NOMO-1 treated with dmso at 0.1 percent for 144 hours (cell line): ENCODE measurements around the gene IRS1.

ENCODE experiments used
- DNase-seq: peaks from one replicate; lab custom pipeline; 2025; ENCODE audit not compliant: unreplicated experiment; lab: John Stamatoyannopoulos, UW

The IRS1 gene

GRCh38 chr2:226727251-226727650 lies 72.4 kb downstream of the IRS1 start:
- DNase-seq = no peak

DNA sequence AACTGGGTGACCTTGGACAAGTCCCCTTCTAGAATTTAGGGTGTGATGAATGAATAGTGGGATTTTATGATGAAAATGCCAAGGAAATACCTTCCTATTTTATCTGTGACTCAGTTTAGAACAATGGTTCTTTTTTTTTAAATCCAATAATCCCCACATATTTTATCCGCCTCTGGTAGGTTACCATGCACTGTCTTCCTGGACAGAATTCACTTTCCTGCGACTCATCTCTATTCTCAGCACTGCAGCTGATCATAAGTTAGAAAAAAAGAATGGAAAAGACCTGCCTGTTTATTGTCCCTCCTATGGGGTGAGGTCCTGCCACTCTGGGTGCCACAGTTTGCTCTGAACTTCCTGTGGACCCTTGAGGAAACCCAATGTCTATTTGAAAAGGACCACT lies 73.1 kb downstream of the IRS1 start:
- no peak for DNase-seq

DNA sequence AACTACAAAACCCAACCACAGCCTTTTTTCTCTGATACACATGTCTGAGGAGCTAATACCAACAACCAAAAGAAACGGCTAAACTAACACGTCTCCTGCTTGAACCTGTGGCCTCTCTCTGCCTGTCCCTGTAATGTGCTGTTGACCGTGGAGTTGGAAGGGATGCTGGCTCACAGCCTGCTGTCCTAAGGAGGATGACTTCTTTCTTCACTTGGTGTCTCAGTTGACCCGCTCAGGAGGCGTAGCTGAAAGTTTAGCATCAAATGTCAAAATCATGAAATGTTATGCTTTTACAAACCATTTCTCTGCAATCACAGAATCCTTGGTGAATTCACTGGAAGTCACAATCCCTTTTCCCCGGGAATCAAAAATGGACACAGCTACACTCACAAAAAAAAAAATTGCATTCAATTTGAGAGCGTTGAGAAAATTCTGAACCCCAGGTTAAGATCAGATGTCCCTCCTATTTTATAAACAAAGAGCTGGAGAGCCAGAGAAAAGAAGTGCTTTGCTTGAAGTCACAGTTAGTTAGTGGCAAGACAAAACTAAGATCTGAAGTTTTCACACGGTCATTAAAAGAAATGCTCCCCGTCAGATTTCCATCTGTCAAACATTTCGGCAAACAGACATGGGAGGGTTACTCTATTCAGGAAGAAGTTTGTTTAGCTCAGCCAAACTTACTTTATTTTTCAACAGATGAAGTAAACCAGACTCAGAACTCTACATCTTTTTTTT lies 74.3 kb downstream of the IRS1 start:
- DNase-seq = no peak

GRCh38 chr2:226721541-226721940 lies 78.1 kb downstream of the IRS1 start:
- DNase-seq = no peak

DNA sequence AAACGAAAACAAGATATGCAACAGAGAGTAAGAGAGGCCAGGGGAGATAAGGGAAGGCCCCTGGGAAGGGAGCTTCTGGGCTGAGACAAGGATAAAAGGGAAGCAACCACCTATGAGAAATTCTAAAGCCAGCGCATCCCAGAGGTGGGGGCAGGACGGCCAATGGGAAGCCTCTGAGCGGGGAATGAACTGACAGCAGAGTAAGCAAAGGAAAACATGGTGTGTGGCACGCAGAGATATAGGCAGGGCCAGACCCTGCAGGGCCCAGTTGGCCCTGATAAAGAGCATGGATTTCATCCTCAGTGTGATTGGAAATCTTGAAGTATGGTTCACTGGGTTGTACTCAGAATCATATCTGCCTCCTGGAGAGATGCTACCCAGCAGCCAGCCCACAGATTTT lies 78.7 kb downstream of the IRS1 start:
- DNase-seq = no peak

- no peak for DNase-seq
Measured at GRCh38 chr2:226717719-226718118, 81.9 kb downstream of the IRS1 start.

GRCh38 chr2:226716126-226716525 lies 83.5 kb downstream of the IRS1 start:
- no peak for DNase-seq

- DNase-seq = no peak
Measured at GRCh38 chr2:226715347-226715990, 84.2 kb downstream of the IRS1 start.

DNA sequence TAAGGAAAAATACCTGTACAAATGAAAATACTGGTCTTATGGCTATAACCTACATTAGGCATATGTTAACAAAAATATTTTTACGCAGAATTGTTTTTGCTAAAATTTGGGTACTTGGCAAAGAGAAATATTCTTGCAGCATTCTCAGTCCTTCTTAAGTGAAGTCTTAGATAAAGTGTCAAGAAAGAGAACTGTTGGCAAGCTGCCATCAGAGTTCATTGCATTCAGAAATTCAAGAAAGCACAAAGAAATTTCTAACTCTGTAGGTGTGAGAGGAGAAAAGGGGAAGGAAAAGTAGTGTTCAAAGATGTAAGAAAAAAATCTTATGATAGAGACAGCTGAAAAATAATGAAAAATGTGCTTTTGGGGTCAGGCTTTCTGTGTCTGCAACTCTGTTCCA lies 86.7 kb downstream of the IRS1 start:
- no peak for DNase-seq

DNA sequence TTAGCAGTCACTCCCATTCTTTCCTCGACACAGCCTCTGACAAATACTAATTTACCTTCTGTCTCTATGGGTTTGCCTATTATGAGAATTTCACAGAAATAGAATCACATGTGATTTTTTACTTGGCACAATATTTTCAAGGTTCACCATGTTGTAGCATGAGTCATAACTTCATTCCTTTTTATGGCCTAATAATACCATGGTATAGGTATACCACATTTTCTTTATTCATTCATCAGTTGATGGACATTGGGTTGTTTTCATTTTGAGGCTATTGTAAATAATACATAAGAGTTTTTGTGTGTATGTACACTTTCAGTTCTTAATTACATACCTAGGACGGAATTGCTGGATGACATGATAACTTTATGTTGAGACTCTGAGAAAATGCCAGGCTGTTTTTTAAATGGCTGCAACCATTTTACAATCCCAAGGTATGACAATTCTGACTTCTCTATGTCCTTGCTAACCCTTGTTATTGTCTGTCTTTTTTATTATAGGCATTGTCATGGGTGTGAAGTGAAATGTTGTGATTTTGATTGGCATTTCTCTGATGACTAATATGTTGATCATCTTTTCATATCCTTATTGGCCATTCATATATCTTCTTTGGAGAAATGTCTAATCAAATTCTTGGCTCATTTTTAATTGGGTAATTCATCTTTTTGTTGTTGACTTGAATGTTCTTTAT lies 87.9 kb downstream of the IRS1 start:
- no peak for DNase-seq

- no peak for DNase-seq
Measured at GRCh38 chr2:226707499-226707898, 92.1 kb downstream of the IRS1 start.

GRCh38 chr2:226705965-226706364 lies 93.7 kb downstream of the IRS1 start:
- DNase-seq = no peak

- no peak for DNase-seq
Measured at GRCh38 chr2:226705133-226705886, 94.3 kb downstream of the IRS1 start.

- no peak for DNase-seq
Measured at GRCh38 chr2:226703514-226703913, 96.1 kb downstream of the IRS1 start.

GRCh38 chr2:226702376-226702775 lies 97.2 kb downstream of the IRS1 start:
- no peak for DNase-seq

DNA sequence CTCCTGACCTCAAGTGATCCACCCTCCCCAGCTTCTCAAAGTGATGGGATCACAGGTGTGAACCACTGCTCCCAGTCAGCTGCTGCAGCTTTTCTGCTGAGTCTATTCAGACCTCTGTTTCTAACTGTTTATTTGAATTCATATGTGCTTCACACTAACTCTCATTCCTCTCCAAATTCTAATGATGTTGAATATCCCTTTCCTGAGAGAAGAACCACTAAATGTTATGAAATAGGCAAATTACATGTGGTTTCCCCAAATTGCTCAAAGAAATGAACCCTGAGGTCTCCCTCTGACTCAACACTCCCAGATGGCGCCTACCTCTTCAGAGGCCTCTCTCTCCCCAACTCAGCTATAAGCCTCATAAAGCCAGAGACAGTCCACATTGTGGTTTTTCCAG lies 98.6 kb downstream of the IRS1 start:
- peak; percentile 74 for DNase-seq

GRCh38 chr2:226699321-226699720 lies 100.3 kb downstream of the IRS1 start:
- DNase-seq = no peak

GRCh38 chr2:226698671-226699070 lies 100.9 kb downstream of the IRS1 start:
- DNase-seq = no peak

DNA sequence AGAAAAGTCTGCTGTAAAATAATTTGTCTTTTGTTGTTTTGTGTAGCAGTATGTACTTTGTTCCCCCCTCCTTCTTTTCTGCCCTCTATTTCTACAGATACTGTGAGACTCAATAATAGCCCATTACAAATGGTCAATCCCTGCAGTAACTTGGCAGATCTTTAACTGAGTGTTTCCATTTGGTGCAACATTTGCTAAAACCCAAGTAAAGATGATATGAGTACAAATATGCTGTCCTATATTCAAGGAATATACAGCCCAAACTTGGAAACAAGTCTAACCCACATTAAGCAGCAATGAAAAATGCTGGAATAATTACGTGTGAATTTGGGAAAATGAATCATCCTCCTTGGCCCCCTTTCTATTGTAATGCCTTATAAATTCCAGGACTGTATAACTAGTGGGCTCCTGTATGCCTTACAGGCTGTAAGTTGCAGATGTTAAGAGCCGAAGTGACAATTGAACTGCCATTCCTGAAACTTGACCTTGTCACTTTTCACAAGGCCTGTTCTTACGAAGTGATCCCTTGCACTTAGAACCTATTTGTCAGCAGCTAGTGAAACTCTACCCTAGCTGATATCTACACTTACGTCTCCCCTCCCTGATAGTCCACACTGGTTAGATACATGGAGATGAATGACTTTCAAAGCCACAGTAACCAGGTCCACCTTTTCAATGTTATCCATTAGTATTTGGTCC lies 104.9 kb downstream of the IRS1 start:
- no peak for DNase-seq

- no peak for DNase-seq
Measured at GRCh38 chr2:226694149-226694548, 105.5 kb downstream of the IRS1 start.

DNA sequence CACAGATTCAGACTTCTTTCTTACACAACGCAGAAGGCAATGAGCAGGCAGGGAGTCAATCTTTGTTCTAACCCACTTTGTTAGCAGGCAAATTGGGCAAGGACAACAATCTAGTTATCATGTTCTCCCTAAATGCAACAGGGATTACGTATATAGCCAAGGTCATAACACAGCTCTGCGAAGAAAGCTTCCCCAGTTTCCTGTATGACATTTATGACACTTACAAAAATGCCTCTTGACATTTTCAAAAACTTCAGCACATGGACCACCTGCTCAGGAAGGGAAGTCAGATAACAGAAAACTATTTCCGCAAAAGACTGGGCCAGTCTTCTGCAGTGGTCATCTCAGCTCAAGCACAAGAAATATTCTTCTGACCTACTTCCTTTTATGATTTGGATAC lies 106.1 kb downstream of the IRS1 start:
- peak; percentile 21 for DNase-seq
